GM12875 (cell line): Measurements from ENCODE around the gene SOX6.

Experiments
- H3K4me3 ChIP-seq: one replicate; pipeline ENCODE4 v1.5.1; 2011; ENCODE audit warnings: low read depth, low read length, control low read depth
- CTCF ChIP-seq: IDR thresholded peaks from 2 replicates; pipeline ENCODE4 v1.5.1; 2011; ENCODE audit warnings: low read depth, mild to moderate bottlenecking, control low read depth, inconsistent platforms, low read length, moderate library complexity, borderline replicate concordance; ENCODE audit not compliant: insufficient read depth

The SOX6 gene

GRCh38 chr11:16114978-16115871 lies 241.1 kb downstream of the SOX6 start:
- no peak for TF ChIP-seq CTCF

GRCh38 chr11:16114431-16114830 lies 241.9 kb downstream of the SOX6 start:
- no peak overlapping the region for H3K4me3 ChIP-seq
- TF ChIP-seq CTCF, result no peak

More at GRCh38 chr11:16114978-16115871, 241.1 kb downstream of the SOX6 start:
- no peak overlapping the region for H3K4me3 ChIP-seq

GRCh38 chr11:16111690-16112089 lies 244.7 kb downstream of the SOX6 start:
- no peak overlapping the region for H3K4me3 ChIP-seq
- no peak for TF ChIP-seq CTCF

- TF ChIP-seq CTCF, result no peak
- no peak overlapping the region for H3K4me3 ChIP-seq
Observed at GRCh38 chr11:16110886-16111285, 245.5 kb downstream of the SOX6 start.

- no peak overlapping the region for H3K4me3 ChIP-seq
- TF ChIP-seq CTCF, result no peak
Observed at GRCh38 chr11:16099343-16099900, 256.9 kb downstream of the SOX6 start.

- no peak overlapping the region for H3K4me3 ChIP-seq
- no peak for TF ChIP-seq CTCF
Observed at GRCh38 chr11:16098526-16099205, 257.7 kb downstream of the SOX6 start.
